ENCODE results near the gene RNH1. TPM values are rescaled to one million over a fixed set of nuclear protein-coding genes. Genes with fewer than 3 reads are reported as not detected.

Gene RNH1
- polyA plus RNA-seq, 1 experiment, result 260 TPM

- no peak for TF ChIP-seq CTCF (IDR thresholded peaks at IDR 0.05; ENCODE audit: insufficient read depth, low read depth, low read length)
- ChIA-PET CTCF (interaction anchor here (0.9 kb wide), 1 partner anchor 12 kb away, joined by 3 read pairs; the partner anchor contains the start of gene LRRC56), POLR2A (no interaction called here)
- Histone ChIP-seq H3K36me3 (ENCODE audit: control insufficient read depth, insufficient read depth, low read length) (0 out of 2 replicates have a peak, but pooled peaks cover 1% of the 10 kb centered on the region), H3K4me3 (ENCODE audit: low read depth, low read length) (no peak overlapping the region), H3K27me3 (ENCODE audit: control insufficient read depth, insufficient read depth, low read length) (peaks cover 1% of the 10 kb centered on the region)
- DNase-seq (ENCODE audit: low read depth), result no peak
Observed at GRCh38 chr11:550021-550745, 43.1 kb upstream of the RNH1 start.

- POLR2A ChIA-PET, result no interaction called here
- no peak for TF ChIP-seq CTCF (IDR thresholded peaks at IDR 0.05; ENCODE audit: insufficient read depth, low read depth, low read length)
- no peak for DNase-seq (ENCODE audit: low read depth)
- CTCF ChIA-PET, result interaction anchor here (1.7 kb wide), 2 partner anchors 30 to 248 kb away, joined by 4 to 5 read pairs; no protein-coding TSS in a partner anchor
- H3K36me3 ChIP-seq (ENCODE audit: control insufficient read depth, insufficient read depth, low read length), result 0 out of 2 replicates have a peak, but pooled peaks cover 1% of the 10 kb centered on the region
- H3K27me3 ChIP-seq (ENCODE audit: control insufficient read depth, insufficient read depth, low read length), result no peaks in the 10 kb centered on the region
- no peak overlapping the region for H3K4me3 ChIP-seq (ENCODE audit: low read depth, low read length)
Observed at GRCh38 chr11:548700-549603, 41.9 kb upstream of the RNH1 start.

GRCh38 chr11:545171-545570 lies 38.1 kb upstream of the RNH1 start:
- POLR2A ChIA-PET, result no interaction called here
- Histone ChIP-seq H3K4me3 (ENCODE audit: low read depth, low read length) (no peak overlapping the region), H3K27me3 (ENCODE audit: control insufficient read depth, insufficient read depth, low read length) (no peaks in the 10 kb centered on the region), H3K36me3 (ENCODE audit: control insufficient read depth, insufficient read depth, low read length) (peaks cover 2% of the 10 kb centered on the region; the same call in 1 of the 2 replicates)
- DNase-seq (ENCODE audit: low read depth), result no peak
- no peak for TF ChIP-seq CTCF (IDR thresholded peaks at IDR 0.05; ENCODE audit: insufficient read depth, low read depth, low read length)
- CTCF ChIA-PET, result interaction anchor here (1.0 to 2.0 kb wide), 5 partner anchors 9 to 67 kb away, joined by 3 to 21 read pairs (median 3); no protein-coding TSS in a partner anchor

GRCh38 chr11:544817-545166 lies 37.8 kb upstream of the RNH1 start:
- ChIA-PET POLR2A (no interaction called here), CTCF (interaction anchor here (1.1 to 2.0 kb wide), 4 partner anchors 10 to 68 kb away, joined by 3 to 21 read pairs (median 3); no protein-coding TSS in a partner anchor)
- peaks cover 2% of the 10 kb centered on the region; the same call in 1 of the 2 replicates for H3K36me3 ChIP-seq (ENCODE audit: control insufficient read depth, insufficient read depth, low read length)
- no peak for TF ChIP-seq CTCF (IDR thresholded peaks at IDR 0.05; ENCODE audit: insufficient read depth, low read depth, low read length)
- DNase-seq (ENCODE audit: low read depth), result no peak
- H3K27me3 ChIP-seq (ENCODE audit: control insufficient read depth, insufficient read depth, low read length), result no peaks in the 10 kb centered on the region
- H3K4me3 ChIP-seq (ENCODE audit: low read depth, low read length), result no peak overlapping the region

GRCh38 chr11:541433-541885 lies 34.4 kb upstream of the RNH1 start:
- H3K27me3 ChIP-seq (ENCODE audit: control insufficient read depth, insufficient read depth, low read length), result no peaks in the 10 kb centered on the region
- peaks cover 2% of the 10 kb centered on the region; the same call in 1 of the 2 replicates for H3K36me3 ChIP-seq (ENCODE audit: control insufficient read depth, insufficient read depth, low read length)
- TF ChIP-seq CTCF (IDR thresholded peaks at IDR 0.05; ENCODE audit: insufficient read depth, low read depth, low read length), result no peak
- ChIA-PET CTCF (no interaction called here), POLR2A (no interaction called here)
- H3K4me3 ChIP-seq (ENCODE audit: low read depth, low read length), result no peak overlapping the region
- no peak for DNase-seq (ENCODE audit: low read depth)

Data from BJ (cell line).